ENCODE measurements around the gene LRRIQ4.

LRRIQ4 gene

DNA sequence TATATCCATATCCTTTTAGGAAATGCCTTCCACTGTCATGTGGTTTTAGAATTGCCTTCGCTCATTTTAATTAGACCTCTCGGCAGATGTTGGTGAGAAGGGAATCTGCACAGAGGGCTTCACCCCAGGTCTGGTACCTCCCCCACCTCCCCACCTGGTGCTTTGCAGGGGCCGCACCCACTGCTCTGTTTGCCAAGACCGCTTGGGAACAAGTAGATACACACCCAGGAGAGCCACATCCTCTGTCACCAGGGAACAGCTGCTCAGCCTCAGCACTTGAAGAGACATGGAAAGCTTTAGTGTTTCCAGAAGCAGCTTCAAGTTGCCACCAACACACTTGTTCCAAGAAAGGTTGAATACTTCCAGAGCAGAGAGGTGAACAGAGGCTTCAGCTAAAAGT lies 35.2 kb downstream of the LRRIQ4 start:
- no peak for DNase-seq (ENCODE audit: low read depth, low spot score)
- peak overlapping the region; percentile 55 for H3K27ac ChIP-seq

DNA sequence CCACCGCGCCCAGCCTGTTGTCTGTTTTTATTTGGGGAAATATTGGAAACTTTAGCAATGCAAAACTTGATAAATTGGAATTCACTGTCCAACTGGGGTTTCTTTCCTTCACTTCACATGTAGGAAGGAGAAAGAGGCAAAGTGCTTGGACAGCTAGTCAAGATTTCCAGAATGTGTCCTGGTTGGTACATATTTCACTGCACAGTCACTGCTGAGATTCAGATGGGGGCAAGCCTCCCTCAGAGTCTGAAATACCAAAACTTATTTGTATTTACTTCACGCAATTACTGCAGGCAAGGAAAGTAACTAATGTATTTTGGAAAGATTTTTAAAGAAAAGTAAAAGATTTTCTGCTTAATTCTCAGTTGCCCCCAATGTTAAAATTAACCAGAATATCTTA lies 36.1 kb downstream of the LRRIQ4 start:
- no peak for DNase-seq (ENCODE audit: low read depth, low spot score)
- no peak overlapping the region for H3K27ac ChIP-seq

DNA sequence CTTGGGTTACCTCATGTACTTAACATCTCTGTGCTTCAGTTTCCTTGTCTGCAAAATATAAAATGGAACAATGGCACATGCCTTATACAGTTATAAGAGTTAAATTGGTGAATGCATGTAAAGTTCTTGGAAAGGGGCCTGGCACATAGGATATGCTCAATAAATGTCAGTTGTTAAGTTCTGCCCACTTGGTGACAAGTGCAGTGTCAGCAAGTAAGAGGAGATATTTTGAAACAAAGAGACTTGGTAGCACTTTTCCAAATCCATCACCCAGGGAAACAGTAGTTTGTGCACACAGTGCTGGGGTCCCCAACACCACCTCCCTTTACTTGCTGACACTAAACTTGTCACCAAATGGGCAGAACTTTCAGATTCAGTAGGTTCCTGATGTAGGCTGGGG lies 37.9 kb downstream of the LRRIQ4 start:
- DNase-seq (ENCODE audit: low read depth, low spot score) = no peak

DNA sequence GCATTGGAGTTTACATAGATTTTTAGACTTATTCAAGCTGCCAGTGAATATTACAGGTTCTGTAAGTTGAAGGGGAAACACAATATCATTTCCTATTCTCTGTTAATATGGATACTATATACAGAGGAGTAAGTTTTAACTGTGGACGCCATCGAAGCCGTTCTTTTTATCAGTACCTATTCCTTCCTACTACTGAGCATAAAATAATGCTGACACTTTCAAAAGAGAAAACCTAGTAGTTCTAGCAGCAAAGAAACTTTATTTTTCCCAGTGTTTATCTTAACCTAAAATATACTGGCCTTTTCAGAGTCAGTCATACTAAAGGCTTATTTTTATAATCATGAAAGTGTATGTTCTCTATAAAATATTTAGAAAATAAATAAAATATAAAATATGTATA lies 42.8 kb downstream of the LRRIQ4 start:
- DNase-seq (ENCODE audit: low read depth, low spot score) = no peak
- H3K27ac ChIP-seq = no peak overlapping the region

More for the DNA sequence above, 37.9 kb downstream of the LRRIQ4 start:
- no peak overlapping the region for H3K27ac ChIP-seq

DNA sequence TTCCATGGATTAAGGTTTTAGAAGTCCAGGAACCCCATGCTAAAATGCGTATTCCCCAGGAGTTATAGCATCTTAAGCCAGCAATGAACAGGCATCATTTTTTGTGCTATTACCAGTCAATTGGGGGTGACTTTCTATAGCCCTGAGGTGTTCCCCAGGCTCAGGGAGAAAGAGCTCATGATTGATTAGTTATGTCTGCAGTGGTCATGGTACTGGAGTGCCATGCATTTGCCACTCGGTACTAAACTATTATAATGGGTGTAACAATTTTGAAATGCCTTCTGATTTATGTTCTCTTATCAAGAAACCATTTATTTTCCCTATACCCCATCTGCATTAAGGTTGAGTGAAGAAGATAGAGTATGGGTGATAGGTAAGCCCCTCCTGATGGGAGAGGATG lies 45.1 kb downstream of the LRRIQ4 start:
- no peak for DNase-seq (ENCODE audit: low read depth, low spot score)

DNA sequence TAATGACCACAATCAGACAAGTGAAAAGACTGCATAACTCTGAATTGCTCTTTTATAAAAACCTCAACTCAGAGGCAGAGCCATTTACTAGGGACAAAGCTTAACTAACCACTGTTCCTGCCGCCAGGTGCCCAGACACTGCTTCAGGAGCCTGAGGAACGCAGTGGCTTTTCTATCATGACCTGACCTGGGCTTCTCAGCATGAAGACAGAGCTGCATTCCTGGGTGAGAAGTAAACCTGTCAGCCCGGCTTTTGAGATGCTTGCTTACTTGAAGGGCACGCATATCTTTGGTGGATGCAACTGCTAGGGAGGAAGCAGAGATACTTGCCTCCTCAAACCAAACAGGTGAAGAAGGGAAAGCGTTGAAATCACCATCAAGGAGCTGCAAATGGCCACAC lies 49.2 kb downstream of the LRRIQ4 start:
- no peak for DNase-seq (ENCODE audit: low read depth, low spot score)
- H3K27ac ChIP-seq = no peak overlapping the region

More for the DNA sequence above, 45.1 kb downstream of the LRRIQ4 start:
- H3K27ac ChIP-seq = no peak overlapping the region

DNA sequence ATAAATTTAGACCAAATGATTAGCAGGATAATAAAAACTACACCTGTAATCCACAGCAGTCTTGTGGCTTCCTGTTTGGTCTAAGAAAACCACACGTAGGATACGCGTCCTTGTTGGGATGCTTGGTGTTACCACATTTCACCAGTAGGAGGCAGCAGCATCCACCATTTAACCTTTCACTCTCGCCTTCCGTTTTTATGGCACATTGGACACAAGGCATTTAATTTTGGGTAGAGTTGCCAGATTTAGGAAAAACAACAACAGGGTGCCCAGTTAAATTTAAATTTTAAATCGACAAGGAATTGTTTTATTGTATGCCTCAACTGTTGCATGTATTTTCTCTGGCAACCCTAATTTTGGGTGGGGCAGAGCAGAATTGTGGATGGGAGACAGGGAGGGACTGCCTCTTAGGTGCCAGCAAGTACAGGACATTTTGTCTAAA lies 50.8 kb downstream of the LRRIQ4 start:
- peak; percentile 36 for DNase-seq (ENCODE audit: low read depth, low spot score)
- no peak overlapping the region for H3K27ac ChIP-seq

DNA sequence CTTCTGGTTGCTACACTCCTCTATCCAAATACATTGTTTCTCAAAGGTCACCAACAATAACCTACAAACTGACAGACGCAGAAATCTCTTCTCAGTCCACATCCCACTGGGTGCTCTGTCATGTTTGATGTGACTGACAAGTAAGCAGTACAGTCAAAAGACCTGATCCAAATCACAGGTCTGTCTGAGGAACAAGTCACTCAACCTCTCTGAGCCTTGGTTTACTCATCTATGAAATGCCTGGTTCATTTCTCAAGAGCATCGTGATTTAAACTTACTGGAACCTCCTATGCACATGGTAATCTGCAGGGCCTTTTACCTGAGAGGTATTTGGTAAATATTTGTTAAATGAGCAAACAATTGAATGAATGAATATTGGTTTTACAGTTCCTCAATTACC lies 51.6 kb downstream of the LRRIQ4 start:
- H3K27ac ChIP-seq = no peak overlapping the region
- no peak for DNase-seq (ENCODE audit: low read depth, low spot score)

DNA sequence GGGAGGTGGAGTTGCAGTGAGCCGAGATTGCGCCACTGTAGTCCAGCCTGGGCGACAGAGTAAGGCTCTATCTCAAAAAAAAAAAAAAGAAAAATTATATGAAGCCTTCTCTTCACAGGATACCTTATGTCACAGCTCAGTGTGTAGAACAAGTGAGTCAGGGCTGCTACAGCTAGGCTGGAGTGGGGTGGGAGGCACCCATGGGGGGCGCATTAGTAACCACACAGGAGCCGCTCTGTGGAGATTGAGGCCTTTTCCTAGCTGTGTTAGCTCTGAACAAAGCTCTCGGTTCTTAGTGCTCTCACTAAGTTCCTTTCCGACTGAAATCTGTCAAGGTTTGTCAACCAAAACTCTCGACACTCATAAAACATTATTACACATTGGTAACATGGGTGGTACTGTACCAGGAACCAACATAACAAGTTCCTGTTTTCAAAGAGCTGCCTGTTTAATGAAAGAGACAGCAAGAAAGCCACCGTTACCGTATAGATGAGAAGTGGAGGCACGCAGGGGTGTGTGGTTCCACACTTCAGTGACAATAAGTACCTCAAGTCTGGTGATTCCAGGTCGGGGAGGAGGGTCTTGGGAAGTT lies 52.6 kb downstream of the LRRIQ4 start:
- H3K27ac ChIP-seq = no peak overlapping the region
- no peak for DNase-seq (ENCODE audit: low read depth, low spot score)

DNA sequence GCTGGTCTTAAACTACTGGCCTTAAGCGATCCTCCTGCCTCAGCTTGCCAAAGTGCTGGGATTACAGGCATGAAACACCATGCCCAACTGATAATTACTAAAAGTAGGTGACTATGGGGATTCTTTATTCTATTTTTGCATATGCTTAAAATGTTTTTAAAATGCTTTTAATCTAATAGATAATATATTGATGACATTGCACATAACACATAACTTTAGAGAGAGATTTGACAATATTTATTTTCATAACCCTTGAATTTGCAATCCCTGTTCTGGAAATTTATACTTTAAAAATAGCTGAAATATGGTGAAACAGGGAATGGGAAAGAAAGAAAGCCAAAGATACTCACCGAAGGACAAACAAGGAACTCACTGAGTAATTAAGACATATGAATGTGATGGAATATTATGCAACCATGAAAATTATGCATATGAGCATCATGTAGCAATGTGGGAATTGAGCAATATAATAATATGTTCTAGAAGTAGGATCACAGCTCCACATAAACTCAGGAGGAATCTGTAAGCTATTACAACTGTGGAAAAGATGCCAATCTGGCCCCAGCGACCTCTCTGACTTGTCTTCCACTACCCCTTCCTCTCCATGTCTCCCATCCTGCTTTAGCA lies 55.0 kb downstream of the LRRIQ4 start:
- no peak for DNase-seq (ENCODE audit: low read depth, low spot score)
- H3K27ac ChIP-seq = no peak overlapping the region

DNA sequence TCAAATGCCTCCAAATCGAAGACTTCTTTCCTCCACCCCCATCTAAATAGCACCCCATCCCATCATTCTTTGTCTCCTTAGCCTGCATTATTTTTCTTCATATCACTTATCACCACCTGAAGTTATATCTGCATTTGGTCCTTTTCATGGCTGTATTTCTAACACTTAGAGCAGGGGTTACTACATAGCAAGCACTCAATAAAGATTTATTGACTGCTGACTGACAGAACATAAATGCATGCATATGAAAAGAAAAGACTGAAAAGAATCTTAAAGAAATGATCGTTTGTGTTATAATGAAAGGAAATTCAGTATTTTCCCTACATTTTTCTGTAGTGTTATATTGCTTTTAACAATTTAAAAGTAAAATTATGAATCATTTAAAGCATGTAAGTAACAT lies 55.7 kb downstream of the LRRIQ4 start:
- no peak overlapping the region for H3K27ac ChIP-seq
- DNase-seq (ENCODE audit: low read depth, low spot score) = no peak

DNA sequence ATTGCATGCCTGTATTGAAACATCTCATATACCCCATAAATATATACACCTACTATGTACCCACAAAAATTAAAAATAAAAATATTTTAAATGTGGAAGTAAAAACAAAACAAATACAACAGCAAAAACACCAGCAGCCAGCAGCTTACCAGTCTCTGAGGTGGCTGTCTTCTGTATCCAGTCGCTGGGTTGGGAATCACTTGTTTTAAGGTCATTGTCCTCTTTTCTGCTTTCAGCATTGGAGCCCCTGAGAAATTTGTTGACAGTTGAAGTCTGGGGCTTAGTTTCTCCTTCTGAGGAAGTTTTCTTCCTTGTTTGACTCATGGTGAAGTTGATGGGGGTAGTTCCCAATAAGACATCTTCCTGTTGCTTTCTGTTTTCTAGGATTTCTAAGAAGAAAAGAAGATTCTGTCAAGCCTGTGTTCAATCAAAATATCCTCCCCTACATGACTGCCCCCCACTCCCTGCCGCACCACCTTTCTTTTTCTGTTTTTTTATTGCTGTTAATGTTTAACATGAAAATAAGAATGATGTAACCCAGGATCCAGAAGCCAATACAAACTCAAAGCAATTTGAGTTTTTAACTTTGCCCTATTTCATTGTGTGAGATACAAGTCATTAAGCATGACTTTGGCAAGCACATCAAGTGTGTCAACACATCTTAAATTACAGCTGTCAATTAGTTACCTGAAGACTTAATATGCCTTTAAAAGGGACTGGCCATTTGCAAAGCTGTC lies 57.0 kb downstream of the LRRIQ4 start, which contains the start of gene LRRC31:
LRRC31 (minus strand) TSS at position 452 of the 737 bp plus-strand sequence; CDS start at position 324, 128 bp downstream.
- no peak for DNase-seq (ENCODE audit: low read depth, low spot score)
- no peak within 1 kb of the TSS for H3K27ac ChIP-seq

DNA sequence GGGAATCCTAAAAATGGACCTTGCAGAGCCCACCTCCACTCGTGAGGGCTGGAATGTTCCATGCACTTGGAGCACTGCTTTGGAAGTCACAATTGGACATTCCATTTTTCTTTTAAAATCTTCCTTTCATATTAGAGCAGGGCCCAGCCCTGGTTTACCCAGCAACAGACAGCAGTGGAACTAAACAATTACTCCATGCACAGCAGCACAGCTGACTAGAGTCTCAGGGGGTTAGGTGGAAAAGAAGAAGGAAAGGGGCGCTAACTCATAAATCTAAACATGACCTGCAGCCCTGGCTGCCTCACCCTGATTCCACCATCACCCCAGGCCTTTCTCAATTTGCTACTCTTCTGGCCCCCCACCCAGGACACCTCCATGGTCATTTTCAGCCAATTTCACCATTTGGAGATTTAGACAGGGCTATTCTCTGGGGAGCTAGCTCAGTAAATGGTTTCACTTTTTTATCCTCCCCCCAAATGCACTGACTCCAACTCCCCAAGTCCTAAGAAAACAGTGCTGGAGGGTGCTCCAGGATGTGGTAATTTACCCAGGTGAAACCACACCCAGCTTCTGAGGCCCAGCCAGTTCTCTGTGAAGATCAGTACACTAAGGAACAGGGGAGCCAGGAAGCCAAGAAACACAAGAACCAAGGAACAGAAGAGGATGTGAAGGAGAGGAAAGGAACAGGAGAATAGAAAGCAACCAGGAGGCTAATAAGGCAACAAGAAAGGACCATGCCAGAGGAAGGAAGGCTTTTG lies 58.6 kb downstream of the LRRIQ4 start:
- no peak overlapping the region for H3K27ac ChIP-seq
- no peak for DNase-seq (ENCODE audit: low read depth, low spot score)

DNA sequence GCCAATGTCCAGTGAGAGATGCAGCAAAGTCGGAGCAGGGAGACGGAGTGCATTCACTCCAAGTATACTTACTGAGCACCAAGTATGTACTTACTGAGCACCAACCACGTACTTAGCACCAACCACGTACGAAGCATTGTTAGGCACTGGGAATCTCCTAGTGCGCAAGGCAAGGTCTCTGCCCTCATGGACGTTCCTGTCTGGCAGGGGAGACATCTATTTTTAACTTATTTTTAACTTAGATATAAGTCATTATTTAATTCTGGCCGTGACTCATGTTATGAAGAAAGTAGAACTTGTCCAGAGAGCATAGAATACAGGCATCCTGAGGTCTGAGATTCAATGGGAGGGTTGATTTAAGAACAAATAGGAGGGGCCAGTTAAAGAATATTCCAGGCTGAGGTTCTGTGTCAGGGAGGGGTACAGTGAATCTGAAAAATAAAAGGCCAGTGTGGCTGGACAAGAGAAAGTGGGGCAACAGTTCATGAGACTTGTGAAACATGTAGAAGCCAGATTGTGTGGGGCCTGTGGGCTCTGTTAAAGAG lies 66.4 kb downstream of the LRRIQ4 start:
- DNase-seq (ENCODE audit: low read depth, low spot score) = no peak
- no peak overlapping the region for H3K27ac ChIP-seq

DNA sequence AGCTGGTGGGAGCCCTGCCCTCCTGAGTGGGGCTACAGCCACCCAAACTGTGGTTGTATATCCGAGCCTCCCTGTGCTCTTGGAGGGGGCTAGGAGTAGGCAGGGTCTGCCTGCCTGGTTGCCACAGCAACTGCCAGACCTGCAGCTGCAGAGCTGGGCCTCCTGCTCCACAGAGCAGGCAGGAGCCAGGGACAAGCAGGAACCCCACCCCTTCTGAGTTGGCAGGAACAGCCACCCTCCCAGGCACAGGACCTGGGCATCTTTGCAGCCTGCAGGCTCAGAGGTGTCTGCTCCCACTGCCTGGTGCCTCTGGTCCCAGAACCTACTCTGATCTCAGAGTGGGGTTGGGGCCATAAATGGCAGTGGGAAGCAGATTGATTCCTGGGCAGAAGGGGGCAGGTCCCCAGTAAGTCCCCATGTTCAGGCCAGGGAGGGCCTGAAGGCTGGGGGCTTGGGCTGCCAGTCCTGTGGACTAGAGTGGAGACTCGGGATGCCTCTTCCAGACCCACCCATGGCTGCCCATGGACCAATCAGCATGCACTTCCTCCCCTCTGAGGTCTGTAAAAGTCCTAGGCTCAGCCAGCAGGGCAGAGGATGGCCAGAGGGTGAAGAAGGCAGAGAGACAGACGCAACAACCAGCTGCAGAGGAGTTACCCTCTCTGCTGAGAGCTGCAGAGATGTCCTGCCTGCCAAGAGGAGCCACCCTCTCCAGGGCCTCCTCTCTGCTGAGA lies 67.3 kb downstream of the LRRIQ4 start:
- no peak for DNase-seq (ENCODE audit: low read depth, low spot score)
- H3K27ac ChIP-seq = no peak overlapping the region

DNA sequence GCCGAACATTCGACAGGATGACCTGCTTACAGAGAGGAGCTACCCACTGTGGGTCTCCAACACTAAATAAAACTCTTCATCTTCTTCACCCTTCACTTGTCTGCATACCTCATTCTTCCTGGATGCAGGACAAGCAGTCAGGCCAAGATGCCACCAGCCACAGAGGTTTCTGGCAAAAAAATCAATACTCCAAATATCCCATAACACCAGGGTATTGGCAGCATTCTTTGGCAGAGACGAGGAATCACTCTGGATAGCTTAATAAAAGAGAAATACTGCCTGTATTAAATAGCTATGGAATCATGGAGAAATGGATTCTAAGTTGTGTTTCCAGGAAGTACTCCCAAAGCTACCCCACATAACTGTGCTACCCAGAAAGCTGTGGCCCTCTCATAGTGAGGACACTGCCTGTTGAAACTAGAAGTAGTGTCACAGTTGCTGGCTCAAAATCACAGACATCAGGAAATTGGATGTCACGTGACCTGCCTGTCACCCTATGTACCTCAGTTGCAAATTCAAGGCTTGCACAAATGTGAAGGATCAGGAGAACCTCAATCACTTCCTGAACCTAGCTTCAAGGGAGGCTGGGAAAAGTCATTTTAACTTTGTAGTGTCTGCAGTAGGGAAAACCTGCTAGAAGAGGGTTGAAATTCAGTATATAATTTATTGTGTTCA lies 68.0 kb downstream of the LRRIQ4 start:
- DNase-seq (ENCODE audit: low read depth, low spot score) = no peak
- H3K27ac ChIP-seq = no peak overlapping the region

DNA sequence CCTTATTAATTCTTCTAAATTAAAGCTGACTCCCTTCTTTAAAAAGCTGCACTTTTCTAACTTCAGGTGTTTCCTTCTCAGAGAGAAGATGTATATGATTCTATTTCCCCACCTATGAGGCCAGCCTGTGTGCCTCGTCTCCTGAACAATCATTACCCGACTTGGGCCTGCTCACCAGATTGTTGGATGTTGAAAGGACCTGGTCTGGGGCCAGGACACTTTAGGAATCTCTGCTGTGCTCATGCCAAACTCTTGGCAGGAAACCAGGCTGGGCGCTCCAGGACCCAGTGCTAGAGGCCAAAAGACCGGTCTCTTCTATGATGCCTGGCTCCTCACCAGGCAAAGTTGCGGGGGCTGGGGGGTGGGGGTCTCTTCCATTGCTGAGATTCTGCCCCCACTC lies 74.0 kb downstream of the LRRIQ4 start:
- H3K27ac ChIP-seq = no peak overlapping the region
- no peak for DNase-seq (ENCODE audit: low read depth, low spot score)

Data from epithelial cell of prostate (primary cell).